HG02571 (cell line): Measurements from ENCODE around the gene SLC4A4.

Experiments used
- ATAC-seq: cut with Tn5 transposase; IDR thresholded peaks from one replicate; pipeline ENCODE4 v1.9.1; 2021; ENCODE audit warnings: mild to moderate bottlenecking, moderate library complexity; ENCODE audit not compliant: unreplicated experiment

The SLC4A4 gene

GRCh38 chr4:71466775-71467174 is 128.0 kb downstream of the SLC4A4 start:
- ATAC-seq: no peak

GRCh38 chr4:71468116-71468710 is 129.4 kb downstream of the SLC4A4 start:
- ATAC-seq: no peak

DNA sequence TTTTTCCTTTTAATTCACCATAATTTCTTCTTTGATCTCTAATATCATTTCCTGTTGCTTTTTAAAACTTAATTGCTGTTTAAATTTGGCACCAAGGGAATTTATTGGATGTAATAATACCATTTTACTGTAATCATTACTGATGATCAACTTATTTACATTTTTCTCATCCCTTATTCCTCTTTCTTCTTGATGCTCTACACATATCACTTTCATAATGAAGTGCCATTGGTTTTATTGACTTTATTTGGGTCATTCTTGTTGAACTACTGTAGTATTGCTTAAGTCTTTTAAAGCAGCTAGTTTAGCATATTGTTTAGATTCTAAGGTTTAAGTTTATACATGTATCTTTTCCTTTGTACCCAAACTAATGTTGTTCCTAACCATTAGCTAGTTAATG is 130.7 kb downstream of the SLC4A4 start:
- ATAC-seq: no peak

- no peak for ATAC-seq
Measured at GRCh38 chr4:71470524-71470923, 131.7 kb downstream of the SLC4A4 start.

- ATAC-seq: no peak
Measured at GRCh38 chr4:71472946-71473345, 134.1 kb downstream of the SLC4A4 start.

- ATAC-seq: no peak
Measured at GRCh38 chr4:71473541-71474240, 134.9 kb downstream of the SLC4A4 start.

GRCh38 chr4:71474731-71475130 is 135.9 kb downstream of the SLC4A4 start:
- ATAC-seq: no peak

DNA sequence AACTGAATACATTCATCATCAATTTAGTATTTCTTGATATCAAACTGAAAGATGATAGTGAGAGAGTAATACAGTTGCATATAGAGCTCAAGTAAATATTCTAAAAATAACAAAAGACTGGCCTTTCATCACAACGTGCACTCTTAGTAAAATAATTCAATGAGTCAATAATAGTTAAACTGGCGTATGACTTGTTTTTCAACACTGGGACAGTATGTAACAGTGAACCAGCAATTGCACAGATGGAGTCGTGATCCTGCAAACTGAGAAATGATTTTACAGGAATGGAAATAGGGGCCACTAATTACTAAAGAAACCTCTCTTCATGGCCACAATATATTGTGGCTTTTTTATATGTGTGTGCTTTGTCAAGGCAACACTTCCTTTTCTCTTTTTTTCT is 137.4 kb downstream of the SLC4A4 start:
- no peak for ATAC-seq

DNA sequence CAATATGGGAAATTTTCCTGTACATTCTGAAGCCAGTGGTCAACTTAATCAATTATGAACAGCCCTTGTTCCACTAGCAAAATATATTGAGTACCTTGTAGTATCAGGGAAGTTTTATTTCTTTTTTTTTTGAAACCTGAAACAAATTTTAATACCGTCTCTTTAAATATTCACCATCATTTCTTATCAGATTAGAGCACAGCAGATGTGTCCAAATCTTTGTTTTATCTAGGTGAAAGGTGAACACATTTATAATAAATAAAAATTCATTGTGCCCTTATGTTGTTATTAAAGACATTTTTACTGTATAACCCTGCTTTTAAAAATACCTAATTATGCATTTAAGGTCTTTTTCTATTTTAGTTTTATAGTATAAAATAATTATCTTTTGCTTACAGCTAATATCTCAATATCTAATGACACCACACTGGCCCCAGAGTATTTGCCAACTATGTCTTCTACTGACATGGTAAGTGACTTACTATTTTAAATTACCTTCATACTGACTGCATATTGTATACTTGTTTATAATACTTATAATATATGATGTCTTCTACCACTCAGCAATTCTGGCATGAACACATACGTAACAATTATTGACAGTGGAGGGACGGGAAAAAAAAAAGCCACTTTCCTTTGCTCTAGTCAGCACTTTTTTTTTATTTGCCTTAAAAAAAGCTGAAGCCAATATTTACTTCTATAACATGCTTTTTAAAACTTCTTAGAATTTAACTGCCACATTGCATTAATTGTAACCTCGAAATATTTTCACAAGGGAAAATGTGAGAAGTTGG is 147.9 kb downstream of the SLC4A4 start:
- no peak for ATAC-seq

DNA sequence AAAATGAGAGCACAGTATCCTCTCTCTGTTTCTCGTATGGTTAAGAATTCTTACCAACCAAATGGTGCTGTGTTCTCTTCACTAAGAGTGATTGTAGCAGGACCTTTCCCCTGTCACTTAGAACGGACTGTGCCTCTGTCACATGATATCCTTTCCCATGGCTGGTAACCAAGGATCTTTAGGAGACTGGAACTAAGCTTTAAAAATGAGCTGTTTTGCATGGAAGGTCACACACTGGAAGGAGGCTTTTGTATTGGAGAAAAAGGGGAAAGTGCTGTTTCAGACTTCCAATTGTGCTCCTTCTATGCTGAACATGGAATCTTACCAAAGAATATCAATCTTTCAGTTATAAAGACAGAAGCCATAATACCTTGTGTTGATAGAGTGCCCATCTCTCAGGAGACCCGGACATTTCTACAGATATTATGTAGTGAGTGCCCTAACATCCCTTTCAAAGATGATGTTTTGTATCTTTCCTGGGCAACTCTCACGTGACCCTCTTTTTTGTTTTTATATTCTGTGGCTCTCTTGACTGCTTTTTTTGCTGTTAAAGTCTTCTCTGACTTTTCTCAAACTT is 148.6 kb downstream of the SLC4A4 start:
- no peak for ATAC-seq

GRCh38 chr4:71494539-71494938 is 155.7 kb downstream of the SLC4A4 start:
- ATAC-seq: no peak

GRCh38 chr4:71495454-71495853 is 156.6 kb downstream of the SLC4A4 start:
- ATAC-seq: no peak

GRCh38 chr4:71497078-71497477 is 158.3 kb downstream of the SLC4A4 start:
- ATAC-seq: no peak

GRCh38 chr4:71498002-71498401 is 159.2 kb downstream of the SLC4A4 start:
- ATAC-seq: no peak

- ATAC-seq: no peak
Measured at GRCh38 chr4:71498625-71499024, 159.8 kb downstream of the SLC4A4 start.

DNA sequence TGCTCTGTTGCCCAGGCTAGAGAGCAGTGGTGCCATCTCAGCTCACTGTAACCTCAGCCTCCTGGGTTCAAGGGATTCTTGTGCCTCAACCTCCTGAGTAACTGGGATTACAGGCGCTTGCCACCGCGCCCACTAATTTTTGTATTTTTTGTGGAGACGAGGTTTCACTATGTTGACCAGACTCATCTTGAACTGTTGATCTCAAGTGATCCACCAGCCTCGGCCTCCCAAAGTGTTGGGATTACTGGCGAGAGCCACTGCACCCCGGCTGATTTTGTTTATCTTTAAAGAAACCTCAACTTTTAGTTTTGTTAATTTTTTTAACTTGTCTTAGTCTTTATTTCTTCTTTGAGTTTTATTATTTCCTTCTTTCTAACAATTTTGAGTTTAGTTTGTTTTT is 163.2 kb downstream of the SLC4A4 start:
- ATAC-seq: no peak

DNA sequence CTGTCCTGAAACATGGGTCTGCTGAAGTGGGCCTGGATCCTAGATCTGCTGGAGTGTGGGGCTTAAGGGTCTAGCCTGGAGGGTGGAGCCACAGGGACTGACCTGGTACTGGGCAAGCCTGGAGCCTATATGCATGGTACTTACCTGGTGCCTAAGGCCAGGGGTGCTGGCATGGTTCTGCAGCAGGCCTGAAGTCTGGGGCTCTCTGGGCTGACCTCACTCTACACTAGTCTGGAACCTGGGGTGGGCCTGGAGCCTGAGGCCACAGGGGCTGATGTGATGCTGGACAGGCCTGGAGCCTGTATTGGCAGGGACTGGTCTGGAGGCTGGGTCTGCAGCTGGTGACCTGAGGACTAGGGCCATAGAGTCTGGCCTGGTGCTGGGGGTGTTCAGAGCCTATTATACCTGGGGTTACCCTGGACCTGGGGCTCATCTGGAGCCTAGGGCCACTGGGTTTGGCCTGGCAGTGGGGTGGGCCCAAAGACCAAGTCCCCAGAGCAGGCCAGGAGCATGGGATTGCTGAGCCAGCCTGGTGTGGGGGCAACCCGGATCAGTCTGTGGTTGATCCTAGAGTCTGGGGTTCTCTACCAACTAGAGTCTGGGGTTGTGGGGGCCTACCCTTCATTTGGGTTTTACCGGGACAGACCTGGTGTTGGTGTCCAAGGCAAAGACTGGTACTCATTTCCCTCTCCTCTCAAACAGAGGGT is 179.6 kb downstream of the SLC4A4 start:
- no peak for ATAC-seq

- no peak for ATAC-seq
Measured at GRCh38 chr4:71520308-71520707, 181.5 kb downstream of the SLC4A4 start.

GRCh38 chr4:71520850-71521249 is 182.0 kb downstream of the SLC4A4 start:
- no peak for ATAC-seq

DNA sequence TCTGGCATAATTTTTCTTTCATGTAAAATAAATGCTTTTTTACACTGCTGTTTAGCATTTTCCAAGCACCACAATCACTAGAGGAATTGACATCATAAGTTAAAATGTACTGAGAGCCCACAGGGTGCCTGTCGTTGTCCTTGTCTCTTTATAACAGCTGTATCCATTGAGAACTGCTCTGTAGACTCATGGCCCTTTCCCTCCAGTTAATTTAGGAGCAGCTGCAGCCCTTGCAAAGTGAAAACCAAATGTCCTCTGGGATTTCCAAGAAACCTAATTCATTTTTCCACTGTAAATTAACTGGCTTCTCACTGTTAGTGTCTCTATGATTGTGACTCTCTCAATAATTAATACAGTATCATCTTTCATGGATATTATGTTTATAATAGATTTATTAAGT is 185.9 kb downstream of the SLC4A4 start:
- no peak for ATAC-seq
